ENCODE measurements around the gene GADD45GIP1. TPM values are rescaled to one million over a fixed set of nuclear protein-coding genes. Genes with fewer than 3 reads are reported as not detected.

Gene GADD45GIP1
- total RNA-seq, 1 experiment from 2014 or later, result 36.7 TPM

- ChIA-PET CTCF (no interaction called here), POLR2A (no interaction called here)
- Histone ChIP-seq H3K4me3 (ENCODE audit: low read depth in 2 of 2, low read length in 2 of 2) (no peak overlapping the region), H3K4me1 (ENCODE audit: control insufficient read depth, insufficient read depth, low read length) (peaks cover 10% of the 10 kb centered on the region), H3K27ac (ENCODE audit: low read length) (no peak overlapping the region), H3K9me3 (ENCODE audit: control insufficient read depth, insufficient read depth, low read depth, low read length) (no peaks in the 10 kb centered on the region), H3K27me3 (ENCODE audit: control insufficient read depth, insufficient read depth, low read length) (no peaks in the 10 kb centered on the region), H3K36me3 (ENCODE audit: control insufficient read depth, insufficient read depth, low read length) (no peaks in the 10 kb centered on the region)
- DNase-seq (ENCODE audit: low read depth, low spot score) (no peak), ATAC-seq (no peak)
- intact Hi-C loops (cut with micrococcal nuclease; ENCODE audit: unreplicated experiment), result no loop called here
- no peak for TF ChIP-seq POLR2AphosphoS5 (IDR thresholded peaks at IDR 0.05; ENCODE audit: low read depth, low read length)
- TF ChIP-seq CTCF (IDR thresholded peaks at IDR 0.05), result no peak
- no peak for TF ChIP-seq TCF7L2 (IDR thresholded peaks at IDR 0.05; ENCODE audit: low read depth, low read length)
- TF ChIP-seq SIN3A (IDR thresholded peaks at IDR 0.05; ENCODE audit: borderline replicate concordance, insufficient read depth, low read depth, low read length), result no peak
- no peak for TF ChIP-seq REST (IDR thresholded peaks at IDR 0.05; ENCODE audit: insufficient read depth in 1 of 2, low read depth in 2 of 2, low read length in 1 of 2)
- in situ Hi-C loops (cut with HindIII; ENCODE audit: low pct_unique_long_range_greater_than_20kb, low sequenced_read_pairs), result no loop called here
- no TSS peak for BruUV-seq (replicated peaks)
These were observed 10.9 kb upstream of the GADD45GIP1 start for GRCh38 chr19:12967907-12968306.

- ATAC-seq, result no peak
- no peaks in the 10 kb centered on the region for H3K27me3 ChIP-seq (ENCODE audit: control insufficient read depth, insufficient read depth, low read length)
- no peaks in the 10 kb centered on the region for H3K9me3 ChIP-seq (ENCODE audit: control insufficient read depth, insufficient read depth, low read depth, low read length)
- peak overlapping the region in 1 of 2 experiments; percentile 49; a peak in 2 of 4 replicates for H3K4me3 ChIP-seq (ENCODE audit: low read depth in 2 of 2, low read length in 2 of 2)
- peaks cover 10% of the 10 kb centered on the region for H3K4me1 ChIP-seq (ENCODE audit: control insufficient read depth, insufficient read depth, low read length)
- in situ Hi-C loops (cut with HindIII; ENCODE audit: low pct_unique_long_range_greater_than_20kb, low sequenced_read_pairs) (no loop called here), intact Hi-C loops (cut with micrococcal nuclease; ENCODE audit: unreplicated experiment) (no loop called here)
- ChIA-PET CTCF (interaction anchor here (0.6 to 2.2 kb wide), 9 partner anchors 11 to 397 kb away, joined by 3 to 24 read pairs (median 4); no protein-coding TSS in a partner anchor), POLR2A (interaction anchor here (0.6 kb wide), 1 partner anchor 186 kb away, joined by 3 read pairs; no protein-coding TSS in a partner anchor)
- no peak for DNase-seq (ENCODE audit: low read depth, low spot score)
- TF ChIP-seq REST (IDR thresholded peaks at IDR 0.05; ENCODE audit: insufficient read depth in 1 of 2, low read depth in 2 of 2, low read length in 1 of 2), result no peak
- no peaks in the 10 kb centered on the region for H3K36me3 ChIP-seq (ENCODE audit: control insufficient read depth, insufficient read depth, low read length)
- peak overlapping the region; percentile 82 for H3K27ac ChIP-seq (ENCODE audit: low read length)
- no TSS peak for BruUV-seq (replicated peaks)
These were observed 8.8 kb upstream of the GADD45GIP1 start for GRCh38 chr19:12965812-12966135.

All from Panc1 (cell line).